Mucosa of descending colon (tissue), 3 donors: ENCODE results near the gene CD83. TPM values are rescaled to one million over a fixed set of nuclear protein-coding genes. Genes with fewer than 3 reads are reported as not detected.

Experiments used
- ATAC-seq: fragments of 200-7000 bp; cut with Tn5 transposase; one replicate; pipeline ENCODE4 v1.9.1; 2020; ENCODE audit warnings: mild to moderate bottlenecking, moderate library complexity
- DNase-seq, 3 donors: peaks; one replicate each; pipeline ENCODE4 v3.0.0-alpha.2; 2020
- H3K36me3 ChIP-seq: fragments of 200-600 bp; one replicate; pipeline ENCODE4 v1.8.0; 2021; ENCODE audit warnings: low read depth, mild to moderate bottlenecking
- H3K4me1 ChIP-seq: fragments of 200-600 bp; one replicate; pipeline ENCODE4 v1.8.0; 2021; ENCODE audit warnings: low read depth, mild to moderate bottlenecking
- H3K4me3 ChIP-seq: fragments of 200-600 bp; one replicate; pipeline ENCODE4 v1.8.0; 2021; ENCODE audit warnings: mild to moderate bottlenecking
- H3K9me3 ChIP-seq: fragments of 200-600 bp; one replicate; pipeline ENCODE4 v1.8.0; 2021; ENCODE audit warnings: mild to moderate bottlenecking
- CTCF ChIP-seq: fragments of 200-600 bp; IDR thresholded peaks from one replicate; pipeline ENCODE4 v1.8.0; 2022; ENCODE audit warnings: antibody characterized with exemption, mild to moderate bottlenecking
- intact Hi-C, 2 donors: fragments of 100-400 bp; cut with DNase I in 1 of 2; cut with micrococcal nuclease in 1 of 2; formaldehyde crosslinking; loops; one replicate each; pipeline versions ENCODE4 v1.11.0 to v1.11.1; 2022; cut with DNase I, micrococcal nuclease
- total RNA-seq, 3 donors: library from RNA; stranded (reverse); fragmentation: NEBNext Ultra II Directional in 2 of 3; extraction: Animal tissue kit (Norgen Biotek cat#: 25700) in 2 of 3; gene quantifications; one replicate each; pipeline versions ENCODE4 v1.2.1 to v1.2.4, GENCODE V29; 2021 to 2023
- donor health status: DM: no; HTN: no; CAD: no; lungs with moderate emphysema.
- donor health status: DM: no; HTN: no; CAD: no.
- donor health status: DM: no; HTN: yes; CAD: no.

The CD83 gene
- total RNA-seq, 3 donors from 2014 or later = 1.4 to 2.5 (median 2.2) TPM

- Histone ChIP-seq H3K36me3 (no peaks in the 10 kb centered on the region), H3K9me3 (no peaks in the 10 kb centered on the region), H3K4me3 (no peak overlapping the region), H3K4me1 (no peaks in the 10 kb centered on the region)
- no peak for TF ChIP-seq CTCF
- intact Hi-C loops = no loop called here
- DNase-seq = no peak
- ATAC-seq = no peak
Observed at GRCh38 chr6:14138701-14139215, 21.2 kb downstream of the CD83 start.

- TF ChIP-seq CTCF = no peak
- intact Hi-C loops = no loop called here
Observed at GRCh38 chr6:14141351-14142062, 23.9 kb downstream of the CD83 start.

GRCh38 chr6:14142063-14142450 is 24.5 kb downstream of the CD83 start:
- TF ChIP-seq CTCF = no peak
- Histone ChIP-seq H3K4me3 (no peak overlapping the region), H3K9me3 (no peaks in the 10 kb centered on the region), H3K36me3 (no peaks in the 10 kb centered on the region), H3K4me1 (no peaks in the 10 kb centered on the region)
- intact Hi-C loops = no loop called here
- no peak for ATAC-seq
- no peak for DNase-seq

More at GRCh38 chr6:14141351-14142062, 23.9 kb downstream of the CD83 start:
- Histone ChIP-seq H3K4me1 (no peaks in the 10 kb centered on the region), H3K9me3 (no peaks in the 10 kb centered on the region), H3K4me3 (no peak overlapping the region), H3K36me3 (no peaks in the 10 kb centered on the region)
- DNase-seq = no peak
- ATAC-seq = no peak

GRCh38 chr6:14142511-14143223 is 25.1 kb downstream of the CD83 start:
- Histone ChIP-seq H3K36me3 (no peaks in the 10 kb centered on the region), H3K4me3 (no peak overlapping the region), H3K9me3 (no peaks in the 10 kb centered on the region), H3K4me1 (no peaks in the 10 kb centered on the region)
- no peak for TF ChIP-seq CTCF
- no peak for ATAC-seq
- intact Hi-C loops = no loop called here
- no peak for DNase-seq

- ATAC-seq = no peak
- Histone ChIP-seq H3K4me3 (no peak overlapping the region), H3K36me3 (no peaks in the 10 kb centered on the region), H3K4me1 (no peaks in the 10 kb centered on the region), H3K9me3 (no peaks in the 10 kb centered on the region)
- TF ChIP-seq CTCF = no peak
- DNase-seq = no peak
- intact Hi-C loops = no loop called here
Observed at GRCh38 chr6:14143305-14143704, 25.7 kb downstream of the CD83 start.
